IPS-18a (cell line): ENCODE data around the gene TSPAN31.

Source experiments
- H3K27ac ChIP-seq: one replicate; pipeline ENCODE4 v1.5.1; 2013; ENCODE audit warnings: low read length
- H3K27me3 ChIP-seq: one replicate; pipeline ENCODE4 v1.6.1; 2013; ENCODE audit warnings: mild to moderate bottlenecking, low read length; ENCODE audit not compliant: control insufficient read depth, insufficient read depth
- H3K36me3 ChIP-seq: one replicate; pipeline ENCODE4 v1.6.1; 2013; ENCODE audit warnings: low read depth, low read length; ENCODE audit not compliant: control insufficient read depth
- H3K4me1 ChIP-seq: one replicate; pipeline ENCODE4 v1.6.1; 2013; ENCODE audit warnings: low read depth, low read length; ENCODE audit not compliant: control insufficient read depth
- H3K4me3 ChIP-seq: one replicate; pipeline ENCODE4 v1.5.1; 2013; ENCODE audit warnings: low read length
- H3K9ac ChIP-seq: one replicate; pipeline ENCODE4 v1.6.1; 2013; ENCODE audit warnings: mild to moderate bottlenecking, low read length, moderate library complexity
- H3K9me3 ChIP-seq: one replicate; pipeline ENCODE4 v1.6.1; 2013; ENCODE audit warnings: low read depth, low read length; ENCODE audit not compliant: control insufficient read depth

The TSPAN31 gene

GRCh38 chr12:57758552-57759359 is 13.9 kb downstream of the TSPAN31 start:
- Histone ChIP-seq H3K27me3 (peaks cover 47% of the 10 kb centered on the region), H3K4me3 (no peak overlapping the region), H3K36me3 (no peaks in the 10 kb centered on the region), H3K4me1 (peaks cover 11% of the 10 kb centered on the region), H3K9ac (no peak overlapping the region), H3K27ac (no peak overlapping the region), H3K9me3 (no peaks in the 10 kb centered on the region)

GRCh38 chr12:57759360-57759980 is 14.6 kb downstream of the TSPAN31 start:
- Histone ChIP-seq H3K4me3 (no peak overlapping the region), H3K27ac (no peak overlapping the region), H3K36me3 (no peaks in the 10 kb centered on the region), H3K4me1 (peaks cover 6% of the 10 kb centered on the region), H3K27me3 (peaks cover 47% of the 10 kb centered on the region), H3K9me3 (no peaks in the 10 kb centered on the region), H3K9ac (no peak overlapping the region)

DNA sequence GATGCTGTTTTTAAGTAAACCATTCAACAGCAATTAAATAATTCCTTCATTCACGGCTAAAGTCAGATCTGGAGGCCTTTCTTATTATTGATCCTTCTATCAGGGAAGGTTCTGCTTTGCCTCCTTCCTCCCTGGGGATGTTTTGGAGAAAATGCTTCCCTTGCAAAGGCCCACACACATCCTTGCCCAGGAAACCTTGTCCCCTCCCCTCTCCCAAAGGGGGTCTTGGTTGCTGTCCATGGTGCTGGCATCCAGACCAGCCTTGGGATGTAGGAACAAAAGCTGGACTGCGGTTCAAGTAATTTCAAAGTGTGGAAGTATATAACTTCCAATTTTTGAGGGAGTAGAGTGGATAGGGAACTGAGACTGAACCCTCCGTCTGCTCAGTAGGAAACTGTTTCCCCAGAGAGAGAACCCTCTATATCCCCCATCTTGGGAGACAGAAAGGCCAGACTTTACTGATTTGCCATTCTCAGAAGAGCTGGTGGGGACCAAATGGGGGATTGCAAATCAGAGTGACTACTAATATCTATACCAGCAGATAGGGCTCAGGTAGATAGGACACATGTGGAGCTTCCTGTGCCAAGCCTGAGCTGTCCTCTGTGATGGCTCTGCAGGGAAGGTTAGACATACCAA is 15.6 kb downstream of the TSPAN31 start:
- Histone ChIP-seq H3K9me3 (no peaks in the 10 kb centered on the region), H3K9ac (no peak overlapping the region), H3K27me3 (peaks cover 55% of the 10 kb centered on the region), H3K27ac (no peak overlapping the region), H3K4me3 (no peak overlapping the region), H3K36me3 (no peaks in the 10 kb centered on the region), H3K4me1 (peaks cover 6% of the 10 kb centered on the region)

- no peak overlapping the region for H3K9ac ChIP-seq
- H3K4me1 ChIP-seq = peaks cover 6% of the 10 kb centered on the region
- no peaks in the 10 kb centered on the region for H3K9me3 ChIP-seq
- H3K27ac ChIP-seq = no peak overlapping the region
- H3K36me3 ChIP-seq = no peaks in the 10 kb centered on the region
- no peak overlapping the region for H3K4me3 ChIP-seq
- H3K27me3 ChIP-seq = peaks cover 56% of the 10 kb centered on the region
Observed at GRCh38 chr12:57761391-57761998, 16.7 kb downstream of the TSPAN31 start.

DNA sequence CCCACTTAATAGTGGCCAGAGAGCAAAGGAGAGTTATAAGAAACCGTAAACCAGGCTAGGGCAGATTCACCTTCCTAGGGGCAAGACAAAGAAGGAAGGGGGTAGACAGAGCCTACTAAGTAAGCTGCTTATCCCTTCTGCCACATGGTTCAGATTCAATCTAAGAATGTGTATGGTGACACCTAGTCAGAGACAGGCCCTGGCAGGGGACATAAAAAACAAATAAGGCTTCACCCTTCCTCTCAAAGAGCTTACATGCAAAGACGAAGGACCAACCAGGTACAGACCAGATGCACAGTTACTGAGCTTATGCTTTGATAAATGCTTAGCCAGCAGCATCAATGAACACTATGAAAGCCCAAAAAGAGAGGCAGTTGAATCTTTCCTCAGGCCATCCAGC is 17.6 kb downstream of the TSPAN31 start:
- Histone ChIP-seq H3K4me1 (peaks cover 15% of the 10 kb centered on the region), H3K36me3 (no peaks in the 10 kb centered on the region), H3K4me3 (no peak overlapping the region), H3K27ac (no peak overlapping the region), H3K9ac (no peak overlapping the region), H3K27me3 (peaks cover 56% of the 10 kb centered on the region), H3K9me3 (no peaks in the 10 kb centered on the region)

DNA sequence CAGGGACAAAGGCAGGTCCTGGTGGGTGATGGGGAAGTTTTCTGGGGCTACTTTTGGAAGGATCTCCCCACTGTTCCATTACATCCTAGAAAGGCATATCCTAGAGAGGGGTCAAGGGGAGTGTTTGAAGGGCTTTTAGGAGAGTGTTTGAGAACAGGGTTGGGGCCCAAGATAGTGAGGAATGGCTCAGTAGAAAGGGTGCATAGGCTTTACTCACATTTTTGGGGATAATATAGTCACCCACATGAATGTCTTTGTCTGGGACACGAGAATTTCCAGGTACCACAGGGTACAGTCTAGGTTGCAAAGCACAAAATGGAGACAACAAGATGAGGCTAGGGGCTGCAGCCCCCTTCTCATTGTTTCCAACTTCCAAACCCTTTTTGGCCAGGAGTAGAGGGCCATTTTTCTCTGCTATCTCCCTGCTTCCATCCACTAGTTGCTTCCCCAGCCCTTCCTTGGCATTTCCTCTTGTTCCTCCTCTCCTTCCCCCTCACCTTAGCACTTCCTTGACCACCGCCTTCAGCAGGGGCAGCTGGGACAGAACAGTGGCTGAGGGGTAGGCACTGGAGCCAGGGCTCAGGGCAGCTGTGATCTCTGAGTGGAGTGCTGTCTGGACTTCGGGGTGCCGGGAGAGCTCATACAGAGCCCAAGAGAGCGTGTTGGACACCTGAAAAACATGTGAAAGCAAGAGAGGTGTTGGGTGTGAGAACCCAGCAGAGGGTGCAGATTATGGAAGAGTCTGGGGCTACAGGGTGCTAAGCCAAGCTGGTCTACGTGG is 19.2 kb downstream of the TSPAN31 start:
- Histone ChIP-seq H3K4me3 (peak overlapping the region; percentile 58), H3K27ac (no peak overlapping the region), H3K9ac (no peak overlapping the region), H3K4me1 (peaks cover 17% of the 10 kb centered on the region), H3K36me3 (peaks cover 9% of the 10 kb centered on the region), H3K9me3 (no peaks in the 10 kb centered on the region), H3K27me3 (peaks cover 55% of the 10 kb centered on the region)

GRCh38 chr12:57764662-57765002 is 19.8 kb downstream of the TSPAN31 start:
- H3K27me3 ChIP-seq = peaks cover 55% of the 10 kb centered on the region
- no peak overlapping the region for H3K9ac ChIP-seq
- no peak overlapping the region for H3K27ac ChIP-seq
- H3K9me3 ChIP-seq = no peaks in the 10 kb centered on the region
- H3K4me3 ChIP-seq = peak overlapping the region; percentile 58
- peaks cover 14% of the 10 kb centered on the region for H3K36me3 ChIP-seq
- peaks cover 17% of the 10 kb centered on the region for H3K4me1 ChIP-seq

DNA sequence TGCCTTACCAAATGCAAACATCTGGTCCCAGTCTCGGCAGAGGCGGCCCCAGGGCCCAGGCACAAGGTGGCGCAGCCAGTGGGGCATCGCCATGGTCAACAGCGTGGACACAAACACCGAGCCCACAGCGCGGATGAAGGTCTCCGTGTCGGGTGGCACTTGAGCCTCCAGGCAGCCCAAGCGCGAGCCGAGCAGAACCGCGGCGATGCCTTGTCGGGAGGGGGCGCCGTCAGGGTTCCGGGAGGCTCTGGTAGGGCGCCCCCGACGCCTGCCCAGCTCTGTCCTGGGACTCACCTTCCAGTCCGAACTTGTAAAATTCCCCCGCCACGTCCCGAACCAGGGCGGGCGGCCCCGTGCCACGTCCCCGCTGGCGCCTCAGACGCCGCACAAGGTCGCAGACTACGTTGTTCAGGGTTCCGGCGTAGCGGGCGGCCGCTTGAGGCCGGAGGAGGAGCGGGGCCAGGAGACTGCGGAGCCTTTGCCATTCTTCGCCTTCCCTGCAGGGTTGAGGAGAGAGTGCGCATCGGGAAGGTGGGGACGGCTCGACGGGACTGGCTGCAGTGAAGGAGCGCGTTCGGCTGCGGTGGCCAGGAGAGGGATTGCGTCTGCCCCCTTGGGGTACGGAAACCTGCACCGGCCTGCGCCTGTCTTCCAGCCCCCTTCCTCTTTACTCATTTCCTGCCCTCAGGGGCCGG is 20.3 kb downstream of the TSPAN31 start:
- no peaks in the 10 kb centered on the region for H3K9me3 ChIP-seq
- H3K9ac ChIP-seq = no peak overlapping the region
- H3K4me1 ChIP-seq = peaks cover 17% of the 10 kb centered on the region
- H3K36me3 ChIP-seq = peaks cover 19% of the 10 kb centered on the region
- peaks cover 55% of the 10 kb centered on the region for H3K27me3 ChIP-seq
- H3K27ac ChIP-seq = no peak overlapping the region
- H3K4me3 ChIP-seq = peak overlapping the region; percentile 58

GRCh38 chr12:57765698-57766463 is 21.0 kb downstream of the TSPAN31 start:
- peaks cover 55% of the 10 kb centered on the region for H3K27me3 ChIP-seq
- no peaks in the 10 kb centered on the region for H3K9me3 ChIP-seq
- peaks cover 26% of the 10 kb centered on the region for H3K36me3 ChIP-seq
- H3K4me3 ChIP-seq = peak overlapping the region; percentile 58
- H3K9ac ChIP-seq = no peak overlapping the region
- H3K4me1 ChIP-seq = peaks cover 17% of the 10 kb centered on the region
- no peak overlapping the region for H3K27ac ChIP-seq
